HCT116 (cell line): ENCODE measurements around the gene TAF4. TPM values are rescaled to one million over a fixed set of nuclear protein-coding genes. Genes with fewer than 3 reads are reported as not detected.

ENCODE experiments used
- ATAC-seq: fragments of 200-7000 bp; cut with Tn5 transposase; 2 replicates; pipeline ENCODE4 v1.9.1; 2020; ENCODE audit warnings: mild to moderate bottlenecking, moderate library complexity
- BruUV-seq: library from RNA; stranded (reverse); fragments of 400-500 nt; replicated peaks from 2 replicates; lab custom pipeline; 2021; lab: Mats Ljungman, UMichigan
- CTCF ChIA-PET: fragments of 300-600 bp; sonication (Branson Sonifier 250); formaldehyde crosslinking; loops from one replicate; lab custom pipeline; 2021; ENCODE audit warnings: antibody characterized with exemption; lab: Charles Lee
- POLR2A ChIA-PET: fragments of 300-600, 350-600 bp; sonication (Branson Sonifier 250); formaldehyde crosslinking; loops from one replicate; lab custom pipeline; 2021; ENCODE audit warnings: antibody characterized with exemption; lab: Charles Lee
- RAD21 ChIA-PET, 2 experiments: fragments of 300-600 bp; sonication (Branson Sonifier 250); formaldehyde crosslinking; loops; one replicate each; lab custom pipeline; 2023; ENCODE audit warnings: low total read pairs in 2 of 2; ENCODE audit not compliant: uncharacterized antibody in 2 of 2, unreplicated experiment in 2 of 2, low non-redundant PET in 1 of 2; lab: Charles Lee
- DNase-seq: peaks from one replicate; pipeline ENCODE4 v3.0.0-alpha.2; 2010; ENCODE audit warnings: low read depth, low spot score
- H2AFZ ChIP-seq: fragments of 200-600 bp; shearing (Covaris generic), sonication (generic); 2 replicates; pipeline ENCODE4 v1.6.1; 2017; ENCODE audit warnings: low read depth, mixed run types, mixed read lengths, antibody characterized with exemption, low read length; ENCODE audit not compliant: poor library complexity, severe bottlenecking
- H3K27ac ChIP-seq: 2 replicates; pipeline ENCODE4 v1.5.1; 2012; ENCODE audit warnings: low read depth, low read length
- H3K27me3 ChIP-seq: fragments of 200-600 bp; sonication (generic); 2 replicates; pipeline ENCODE4 v1.6.1; 2016; ENCODE audit warnings: mixed run types, low read length, mixed read lengths; ENCODE audit not compliant: insufficient read depth
- H3K36me3 ChIP-seq, 2 experiments: fragments of 200-500 bp in 1 of 2; fragments of 200-600 bp in 1 of 2; sonication (Bioruptor generic) in 1 of 2; sonication (generic) in 1 of 2; 2 replicates each; pipeline versions ENCODE4 v1.5.1 to v1.6.1; 2014 to 2016; ENCODE audit warnings: low read length in 2 of 2, inconsistent platforms in 1 of 2, mixed read lengths in 1 of 2, mixed run types in 1 of 2; ENCODE audit not compliant: insufficient read depth in 2 of 2, control insufficient read depth in 1 of 2
- H3K4me1 ChIP-seq, 2 experiments: fragments of 200-600 bp in 1 of 2; sonication (generic) in 1 of 2; 2 replicates each; pipeline versions ENCODE4 v1.5.1 to v1.6.1; 2012 to 2017; ENCODE audit warnings: low read length in 2 of 2, inconsistent platforms in 1 of 2, mild to moderate bottlenecking in 1 of 2, mixed read lengths in 1 of 2, mixed run types in 1 of 2, moderate library complexity in 1 of 2; ENCODE audit not compliant: insufficient read depth in 2 of 2, control insufficient read depth in 1 of 2
- H3K4me2 ChIP-seq: fragments of 200-600 bp; sonication (generic); 2 replicates; pipeline ENCODE4 v1.6.1; 2017; ENCODE audit warnings: mixed run types, low read length, mixed read lengths
- H3K4me3 ChIP-seq, 2 experiments: fragments of 200-600 bp in 1 of 2; sonication (generic) in 1 of 2; replicated peaks in 1 of 2; 2 replicates each; pipeline ENCODE4 v1.5.1; 2011 to 2016; ENCODE audit warnings: low read length in 2 of 2, control low read depth in 1 of 2, low read depth in 1 of 2, mild to moderate bottlenecking in 1 of 2, mixed read lengths in 1 of 2, mixed run types in 1 of 2
- H3K79me2 ChIP-seq: fragments of 200-600 bp; sonication (generic); 2 replicates; pipeline ENCODE4 v1.6.1; 2017; ENCODE audit warnings: mild to moderate bottlenecking, mixed run types, low read length, moderate library complexity, mixed read lengths; ENCODE audit not compliant: insufficient read depth
- H3K9ac ChIP-seq: fragments of 200-600 bp; sonication (generic); 2 replicates; pipeline ENCODE4 v1.6.1; 2016; ENCODE audit warnings: low read length, mixed read lengths
- H3K9me2 ChIP-seq: fragments of 200-600 bp; sonication (generic), shearing (Covaris generic); 2 replicates; pipeline ENCODE4 v1.6.1; 2017; ENCODE audit warnings: mixed run types, mild to moderate bottlenecking, moderate library complexity; ENCODE audit not compliant: insufficient read depth
- H3K9me3 ChIP-seq, 2 experiments: fragments of 200-500 bp in 1 of 2; fragments of 200-600 bp in 1 of 2; sonication (Bioruptor generic) in 1 of 2; sonication (generic) in 1 of 2; 2 replicates each; pipeline ENCODE4 v1.6.1; 2014 to 2017; ENCODE audit warnings: low read length in 2 of 2, mixed read lengths in 2 of 2, inconsistent platforms in 1 of 2, low read depth in 1 of 2, mild to moderate bottlenecking in 1 of 2, mixed run types in 1 of 2, moderate library complexity in 1 of 2; ENCODE audit not compliant: control insufficient read depth in 1 of 2, insufficient read depth in 1 of 2
- H4K20me1 ChIP-seq: fragments of 200-600 bp; sonication (generic), shearing (Covaris generic); 2 replicates; pipeline ENCODE4 v1.6.1; 2017; ENCODE audit warnings: mixed run types, mild to moderate bottlenecking, moderate library complexity; ENCODE audit not compliant: insufficient read depth
- CBX3 ChIP-seq: IDR thresholded peaks from 2 replicates; pipeline ENCODE4 v1.6.1; 2012; ENCODE audit warnings: low read depth
- ELF1 ChIP-seq: IDR thresholded peaks from 2 replicates; pipeline ENCODE4 v1.6.1; 2012; ENCODE audit warnings: low read depth, borderline replicate concordance
- EZH2 ChIP-seq: fragments of 200-600 bp; sonication (generic); IDR thresholded peaks from 2 replicates; pipeline ENCODE4 v1.6.1; 2017; ENCODE audit warnings: antibody characterized with exemption, mixed run types
- EZH2phosphoT487 ChIP-seq: fragments of 200-600 bp; IDR thresholded peaks from 2 replicates; pipeline ENCODE4 v1.6.1; 2018; ENCODE audit warnings: antibody characterized with exemption, borderline replicate concordance
- FOSL1 ChIP-seq: IDR thresholded peaks from 2 replicates; pipeline ENCODE4 v1.6.1; 2012; ENCODE audit warnings: low read depth
- JUND ChIP-seq: IDR thresholded peaks from 2 replicates; pipeline ENCODE4 v1.6.1; 2012
- POLR2A ChIP-seq: IDR thresholded peaks from 2 replicates; pipeline ENCODE4 v1.7.0; 2011; ENCODE audit warnings: borderline replicate concordance; ENCODE audit not compliant: insufficient read depth, insufficient read length; ENCODE audit errors: extremely low read depth
- POLR2AphosphoS5 ChIP-seq: IDR thresholded peaks from 2 replicates; pipeline ENCODE4 v1.6.1; 2011; ENCODE audit warnings: mild to moderate bottlenecking, low read depth, low read length, moderate library complexity
- RAD21 ChIP-seq: IDR thresholded peaks from 2 replicates; pipeline ENCODE4 v1.6.1; 2012; ENCODE audit warnings: low read depth, mild to moderate bottlenecking
- SRF ChIP-seq: IDR thresholded peaks from 2 replicates; pipeline ENCODE4 v1.6.1; 2012; ENCODE audit warnings: low read depth
- TCF7L2 ChIP-seq: IDR thresholded peaks from 2 replicates; pipeline ENCODE4 v1.7.0; 2011; ENCODE audit warnings: borderline replicate concordance, inconsistent platforms; ENCODE audit not compliant: insufficient read depth, insufficient read length; ENCODE audit errors: extremely low read depth
- YY1 ChIP-seq: IDR thresholded peaks from 2 replicates; pipeline ENCODE4 v1.6.1; 2011; ENCODE audit warnings: low read length, low read depth, moderate library complexity, mild to moderate bottlenecking; ENCODE audit not compliant: insufficient replicate concordance; ENCODE audit errors: extremely low read depth
- ZFX ChIP-seq: fragments of 450-650 bp; IDR thresholded peaks from 2 replicates; pipeline ENCODE4 v1.6.1; 2017
- ZNF274 ChIP-seq: fragments of 200-500 bp; sonication (Bioruptor generic); IDR thresholded peaks from 2 replicates; pipeline ENCODE4 v1.6.1; 2014; ENCODE audit warnings: mild to moderate bottlenecking, low read depth, low read length, inconsistent platforms
- intact Hi-C: fragments of 100-400 bp; cut with micrococcal nuclease; formaldehyde crosslinking; loops from 2 replicates; pipeline ENCODE4 v1.10.0; 2022
- total RNA-seq: library from RNA; stranded (reverse); gene quantifications from one replicate; pipeline ENCODE4 v1.2.1, GENCODE V29; 2021; ENCODE audit not compliant: unreplicated experiment
- TF ChIP-seq, protein P1 (sequence below): IDR thresholded peaks from 2 replicates; pipeline ENCODE4 v1.6.1; 2012
- TF ChIP-seq, protein P2 (sequence below): IDR thresholded peaks from 2 replicates; pipeline ENCODE4 v1.6.1; 2012; ENCODE audit warnings: low read depth
- TF ChIP-seq, protein P3 (sequence below): IDR thresholded peaks from 2 replicates; pipeline ENCODE4 v1.6.1; 2012

The TAF4 gene
- total RNA-seq, 1 experiment from 2014 or later, result 26.8 TPM

DNA sequence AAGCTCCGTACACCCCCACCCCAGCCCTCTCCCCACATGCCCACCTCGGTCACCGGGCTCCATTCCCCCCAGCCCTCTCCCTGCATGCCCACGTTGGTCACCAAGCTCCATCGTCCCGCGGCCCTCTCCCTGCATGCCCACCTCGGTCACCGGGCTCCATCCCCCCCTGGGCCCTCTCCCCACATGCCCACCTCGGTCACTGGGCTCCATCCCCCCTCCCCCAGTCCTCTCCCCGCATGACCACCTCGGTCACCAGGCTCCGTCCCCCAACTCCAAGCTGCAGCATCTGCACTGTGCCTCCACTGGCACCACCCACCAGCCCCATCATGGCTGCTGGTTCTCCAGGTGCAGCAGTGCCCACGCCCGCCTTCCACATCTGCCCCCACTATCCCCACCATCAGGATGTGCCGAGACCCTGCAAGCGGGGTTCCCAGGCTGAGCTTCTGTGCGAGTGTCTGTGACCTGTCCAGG, 16.8 kb downstream of the TAF4 start:
- RAD21 ChIA-PET, result no interaction called here
- Histone ChIP-seq H3K4me1 (no peaks in the 10 kb centered on the region), H3K9me2 (no peaks in the 10 kb centered on the region), H3K27ac (no peak overlapping the region), H4K20me1 (no peaks in the 10 kb centered on the region), H3K79me2 (peaks cover 90% of the 10 kb centered on the region), H3K9me3 (no peaks in the 10 kb centered on the region), H3K9ac (no peak overlapping the region), H3K36me3 (no peaks in the 10 kb centered on the region), H3K4me2 (no peak overlapping the region), H3K4me3 (no peak overlapping the region), H2AFZ (no peak overlapping the region), H3K27me3 (no peaks in the 10 kb centered on the region)
- ATAC-seq, result no peak
- intact Hi-C loops, result no loop called here
- no peak for TF ChIP-seq TCF7L2
- no peak for TF ChIP-seq ZFX
- no peak for TF ChIP-seq EZH2
- TF ChIP-seq, protein P1, sequence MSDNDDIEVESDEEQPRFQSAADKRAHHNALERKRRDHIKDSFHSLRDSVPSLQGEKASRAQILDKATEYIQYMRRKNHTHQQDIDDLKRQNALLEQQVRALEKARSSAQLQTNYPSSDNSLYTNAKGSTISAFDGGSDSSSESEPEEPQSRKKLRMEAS, result no peak
- TF ChIP-seq EZH2phosphoT487, result no peak
- TF ChIP-seq ZNF274, result no peak
- no peak for DNase-seq
- POLR2A ChIA-PET, result no interaction called here
- CTCF ChIA-PET, result no interaction called here
- no TSS peak for BruUV-seq

DNA sequence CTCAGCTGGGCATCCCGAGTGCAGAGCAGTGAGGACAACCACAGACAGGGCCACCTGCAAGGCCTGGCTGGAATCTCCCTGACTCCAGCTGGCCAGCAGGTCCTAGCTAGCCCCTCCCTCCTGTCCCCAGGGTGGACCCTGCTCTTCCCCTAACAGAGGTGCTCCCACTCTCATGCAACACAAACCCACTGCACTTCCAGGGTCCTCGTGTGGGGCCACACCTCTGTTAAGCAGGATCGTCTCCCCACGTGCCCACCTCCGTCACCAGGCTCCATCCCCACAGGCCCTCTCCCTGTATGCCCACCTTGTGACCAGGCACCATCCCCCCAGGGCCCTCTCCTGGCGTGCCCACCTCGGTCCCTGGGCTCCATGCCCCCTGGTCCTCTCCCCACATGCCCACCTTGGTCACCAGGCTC, 17.3 kb downstream of the TAF4 start:
- no peak overlapping the region for H3K4me2 ChIP-seq
- no peaks in the 10 kb centered on the region for H3K27me3 ChIP-seq
- ChIA-PET RAD21 (no interaction called here), POLR2A (no interaction called here), CTCF (no interaction called here)
- peaks cover 90% of the 10 kb centered on the region for H3K79me2 ChIP-seq
- H3K27ac ChIP-seq, result no peak overlapping the region
- no peaks in the 10 kb centered on the region for H3K9me2 ChIP-seq
- no peaks in the 10 kb centered on the region for H3K9me3 ChIP-seq
- H3K4me3 ChIP-seq, result no peak overlapping the region
- no TSS peak for BruUV-seq
- no peak overlapping the region for H2AFZ ChIP-seq
- no peaks in the 10 kb centered on the region for H4K20me1 ChIP-seq
- intact Hi-C loops, result no loop called here
- ATAC-seq (0 out of 2 replicates have a peak, but pooled peaks have one; percentile 13), DNase-seq (no peak)
- H3K9ac ChIP-seq, result no peak overlapping the region
- H3K4me1 ChIP-seq, result no peaks in the 10 kb centered on the region
- H3K36me3 ChIP-seq, result no peaks in the 10 kb centered on the region
- no peak for TF ChIP-seq JUND
- no peak for TF ChIP-seq SRF
- no peak for TF ChIP-seq POLR2A
- TF ChIP-seq CBX3, result no peak
- no peak for TF ChIP-seq ELF1
- TF ChIP-seq ZFX, result no peak
- TF ChIP-seq RAD21, result no peak
- no peak for TF ChIP-seq YY1
- TF ChIP-seq, protein P2, sequence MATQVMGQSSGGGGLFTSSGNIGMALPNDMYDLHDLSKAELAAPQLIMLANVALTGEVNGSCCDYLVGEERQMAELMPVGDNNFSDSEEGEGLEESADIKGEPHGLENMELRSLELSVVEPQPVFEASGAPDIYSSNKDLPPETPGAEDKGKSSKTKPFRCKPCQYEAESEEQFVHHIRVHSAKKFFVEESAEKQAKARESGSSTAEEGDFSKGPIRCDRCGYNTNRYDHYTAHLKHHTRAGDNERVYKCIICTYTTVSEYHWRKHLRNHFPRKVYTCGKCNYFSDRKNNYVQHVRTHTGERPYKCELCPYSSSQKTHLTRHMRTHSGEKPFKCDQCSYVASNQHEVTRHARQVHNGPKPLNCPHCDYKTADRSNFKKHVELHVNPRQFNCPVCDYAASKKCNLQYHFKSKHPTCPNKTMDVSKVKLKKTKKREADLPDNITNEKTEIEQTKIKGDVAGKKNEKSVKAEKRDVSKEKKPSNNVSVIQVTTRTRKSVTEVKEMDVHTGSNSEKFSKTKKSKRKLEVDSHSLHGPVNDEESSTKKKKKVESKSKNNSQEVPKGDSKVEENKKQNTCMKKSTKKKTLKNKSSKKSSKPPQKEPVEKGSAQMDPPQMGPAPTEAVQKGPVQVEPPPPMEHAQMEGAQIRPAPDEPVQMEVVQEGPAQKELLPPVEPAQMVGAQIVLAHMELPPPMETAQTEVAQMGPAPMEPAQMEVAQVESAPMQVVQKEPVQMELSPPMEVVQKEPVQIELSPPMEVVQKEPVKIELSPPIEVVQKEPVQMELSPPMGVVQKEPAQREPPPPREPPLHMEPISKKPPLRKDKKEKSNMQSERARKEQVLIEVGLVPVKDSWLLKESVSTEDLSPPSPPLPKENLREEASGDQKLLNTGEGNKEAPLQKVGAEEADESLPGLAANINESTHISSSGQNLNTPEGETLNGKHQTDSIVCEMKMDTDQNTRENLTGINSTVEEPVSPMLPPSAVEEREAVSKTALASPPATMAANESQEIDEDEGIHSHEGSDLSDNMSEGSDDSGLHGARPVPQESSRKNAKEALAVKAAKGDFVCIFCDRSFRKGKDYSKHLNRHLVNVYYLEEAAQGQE, result no peak
- no peak for TF ChIP-seq ZNF274
- TF ChIP-seq TCF7L2, result no peak
- no peak for TF ChIP-seq FOSL1
- TF ChIP-seq POLR2AphosphoS5, result no peak
- TF ChIP-seq, protein P3, sequence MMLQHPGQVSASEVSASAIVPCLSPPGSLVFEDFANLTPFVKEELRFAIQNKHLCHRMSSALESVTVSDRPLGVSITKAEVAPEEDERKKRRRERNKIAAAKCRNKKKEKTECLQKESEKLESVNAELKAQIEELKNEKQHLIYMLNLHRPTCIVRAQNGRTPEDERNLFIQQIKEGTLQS, result no peak
- TF ChIP-seq EZH2phosphoT487, result no peak
